GM12878 (cell line): ENCODE measurements around the gene ASIC5. TPM values are rescaled to one million over a fixed set of nuclear protein-coding genes. Genes with fewer than 3 reads are reported as not detected.

Experiments used
- ATAC-seq: fragments of 200-7000 bp; cut with Tn5 transposase; 3 replicates; pipeline ENCODE4 v1.9.1; 2020; ENCODE audit warnings: mild to moderate bottlenecking, moderate library complexity
- BruUV-seq: library from RNA; stranded (reverse); fragments of 400-500 nt; replicated peaks from 2 replicates; lab custom pipeline; 2021; lab: Mats Ljungman, UMichigan
- CTCF ChIA-PET: fragments of 300-600 bp; sonication (Branson Sonifier 250); formaldehyde crosslinking; extraction: SDS; loops from one replicate; lab custom pipeline; 2021; ENCODE audit warnings: inconsistent platforms; lab: Yijun Ruan, JAX
- POLR2A ChIA-PET: fragments of 350-600 bp; formaldehyde crosslinking; extraction: SDS; loops from one replicate; lab custom pipeline; 2021; ENCODE audit warnings: inconsistent platforms; lab: Charles Lee
- RAD21 ChIA-PET: fragments of 300-600 bp; sonication (Branson Sonifier 250); formaldehyde crosslinking; loops from one replicate; lab custom pipeline; 2023; ENCODE audit warnings: antibody characterized with exemption; ENCODE audit not compliant: unreplicated experiment; lab: Charles Lee
- SMC1A ChIA-PET: fragments of 300-600 bp; sonication (Branson Sonifier 250); formaldehyde crosslinking; loops from one replicate; lab custom pipeline; 2023; ENCODE audit not compliant: unreplicated experiment, uncharacterized antibody; lab: Charles Lee
- DNase-seq: peaks from one replicate; pipeline ENCODE4 v3.0.0-alpha.2; 2011; ENCODE audit warnings: low read depth, low spot score
- FAIRE-seq: peaks from 3 replicates; lab custom pipeline; 2011; peaks lifted over from hg19 to GRCh38; lab: Jason Lieb, UNC
- H2AFZ ChIP-seq: 2 replicates; pipeline ENCODE4 v1.6.0; 2011; ENCODE audit warnings: low read depth, low read length, control low read depth; ENCODE audit not compliant: control insufficient read depth
- H3K27ac ChIP-seq: 2 replicates; pipeline ENCODE4 v1.5.1; 2011; ENCODE audit warnings: control low read depth; ENCODE audit not compliant: control insufficient read depth, insufficient read depth
- H3K27me3 ChIP-seq, 2 experiments: replicated peaks in 1 of 2; 2 replicates each; pipeline versions ENCODE4 v1.6.0 to v1.6.1; 2011; ENCODE audit warnings: low read length in 1 of 2; ENCODE audit not compliant: control insufficient read depth in 2 of 2, insufficient read depth in 2 of 2
- H3K36me3 ChIP-seq, 2 experiments: 2 replicates each; pipeline ENCODE4 v1.5.1; 2011; ENCODE audit warnings: low read length in 1 of 2; ENCODE audit not compliant: control insufficient read depth in 2 of 2, insufficient read depth in 2 of 2
- H3K4me1 ChIP-seq: 2 replicates; pipeline ENCODE4 v1.6.1; 2011; ENCODE audit warnings: mild to moderate bottlenecking, low read length, moderate library complexity, mixed read lengths; ENCODE audit not compliant: control insufficient read depth, insufficient read depth
- H3K4me2 ChIP-seq: 2 replicates; pipeline ENCODE4 v1.6.0; 2011; ENCODE audit warnings: control low read depth; ENCODE audit not compliant: control insufficient read depth, insufficient read depth
- H3K4me3 ChIP-seq: fragments of 200-600 bp; sonication (generic); 2 replicates; pipeline ENCODE4 v1.5.1; 2016
- H3K79me2 ChIP-seq: 2 replicates; pipeline ENCODE4 v1.6.0; 2011; ENCODE audit warnings: low read length; ENCODE audit not compliant: control insufficient read depth, insufficient read depth
- H3K9ac ChIP-seq: 2 replicates; pipeline ENCODE4 v1.8.0; 2011; ENCODE audit warnings: low read length, control low read depth, mixed read lengths; ENCODE audit not compliant: control insufficient read depth, insufficient read depth
- H3K9me3 ChIP-seq: replicated peaks from 3 replicates; pipeline ENCODE4 v1.5.1; 2011; ENCODE audit warnings: mild to moderate bottlenecking, low read length; ENCODE audit not compliant: control insufficient read depth, insufficient read depth
- H4K20me1 ChIP-seq: 2 replicates; pipeline ENCODE4 v1.6.0; 2011; ENCODE audit not compliant: control insufficient read depth, insufficient read depth
- ASH2L ChIP-seq: fragments of 300-600, 200-600 bp; sonication (generic); IDR thresholded peaks from 2 replicates; pipeline ENCODE4 v1.6.1; 2017; ENCODE audit warnings: low read depth, mild to moderate bottlenecking, borderline replicate concordance
- ATF7 ChIP-seq: fragments of 450-650 bp; IDR thresholded peaks from 2 replicates; pipeline ENCODE4 v1.6.1; 2016; ENCODE audit warnings: low read depth, mild to moderate bottlenecking
- BHLHE40 ChIP-seq, 2 experiments: fragments of 450-650 bp in 1 of 2; IDR thresholded peaks; 2 replicates each; pipeline ENCODE4 v1.6.1; 2011 to 2017; ENCODE audit warnings: low read depth in 2 of 2, borderline replicate concordance in 1 of 2, improper control_type of control experiment in 1 of 2, low read length in 1 of 2, mild to moderate bottlenecking in 1 of 2
- CBFB ChIP-seq: IDR thresholded peaks from 2 replicates; pipeline ENCODE4 v1.6.1; 2016; ENCODE audit warnings: antibody characterized with exemption, low read depth
- CREM ChIP-seq: IDR thresholded peaks from 2 replicates; pipeline ENCODE4 v1.6.1; 2014; ENCODE audit warnings: antibody characterized with exemption, low read depth
- GATAD2B ChIP-seq: fragments of 450-650 bp; conservative IDR thresholded peaks from 2 replicates; pipeline ENCODE4 v1.6.1; 2017; ENCODE audit warnings: low read depth, mild to moderate bottlenecking, moderate library complexity
- HDAC2 ChIP-seq: fragments of 200-600 bp; sonication (generic); IDR thresholded peaks from 2 replicates; pipeline ENCODE4 v1.6.1; 2017
- NBN ChIP-seq: fragments of 450-650 bp; IDR thresholded peaks from 2 replicates; pipeline ENCODE4 v1.6.1; 2016
- NKRF ChIP-seq: fragments of 450-650 bp; conservative IDR thresholded peaks from 2 replicates; pipeline ENCODE4 v1.6.1; 2017; ENCODE audit warnings: mild to moderate bottlenecking, moderate library complexity
- NR2F1 ChIP-seq: fragments of 450-650 bp; conservative IDR thresholded peaks from 2 replicates; pipeline ENCODE4 v1.6.1; 2017; ENCODE audit warnings: mild to moderate bottlenecking
- RCOR1 ChIP-seq: conservative IDR thresholded peaks from 2 replicates; pipeline ENCODE4 v1.6.1; 2012; ENCODE audit warnings: low read depth, low read length, improper control_type of control experiment
- TCF12 ChIP-seq: IDR thresholded peaks from 2 replicates; pipeline ENCODE4 v1.6.1; 2011; ENCODE audit warnings: low read depth, mild to moderate bottlenecking, low read length
- YY1 ChIP-seq: IDR thresholded peaks from 2 replicates; pipeline ENCODE4 v1.6.1; 2011; ENCODE audit warnings: low read depth, mild to moderate bottlenecking, low read length
- ZNF207 ChIP-seq: fragments of 450-650 bp; IDR thresholded peaks from 2 replicates; pipeline ENCODE4 v1.6.1; 2014; ENCODE audit warnings: antibody characterized with exemption, mild to moderate bottlenecking, borderline replicate concordance
- WGBS: methylation state at CpG from one replicate; pipeline ENCODE4 v1.1.6; 2016; ENCODE audit warnings: low lambda C conversion rate; ENCODE audit not compliant: insufficient replicate concordance, insufficient coverage; ENCODE audit errors: missing lambda C conversion rate; 5-methylcytosine and 5-hydroxymethylcytosine counted together
- in situ Hi-C: fragments of 300-500 bp; cut with MboI; formaldehyde crosslinking; loops from 9 replicates; pipeline ENCODE4 v1.14.3; 2018; ENCODE audit warnings: mixed read lengths
- intact Hi-C: fragments of 100-400 bp; cut with micrococcal nuclease; formaldehyde crosslinking; loops from one replicate; pipeline ENCODE4 v1.14.2; 2022; ENCODE audit not compliant: unreplicated experiment
- polyA plus RNA-seq, 11 experiments: library from polyadenylated mRNA; depleted of rRNA in 4 of 11; unstranded in 6 of 11; stranded (reverse) in 5 of 11; fragments of >200 nt; fragmentation: Nextera tagmentation in 4 of 11; fragmentation: Illumina TruSeq in 1 of 11; extraction: Ambion mirVana in 4 of 11; extraction: Trizol in 1 of 11; gene quantifications; 1 replicate in 1 of 11; 2 replicates in 10 of 11; pipeline versions ENCODE4 v1.2.1 to v1.2.3, GENCODE V29; 2011 to 2016; ENCODE audit warnings: inconsistent platforms in 2 of 11, missing spikeins in 2 of 11, low read depth in 1 of 11
- total RNA-seq, 4 experiments: library from RNA; depleted of rRNA in 3 of 4; stranded (reverse); fragments of >200 nt in 3 of 4; fragmentation: Illumina TruSeq in 1 of 4; extraction: Trizol in 1 of 4; gene quantifications; 2 replicates each; pipeline versions ENCODE4 v1.2.1 to v1.2.3, GENCODE V29; 2013 to 2021

The ASIC5 gene
- total and polyA plus RNA-seq, 10 of the 15 experiments (the other 5 are each of a cell fraction or from before 2014, with no cell fraction given), result not detected

- no peaks in the 10 kb centered on the region for H3K79me2 ChIP-seq
- ATAC-seq (no peak), FAIRE-seq (no peak), DNase-seq (no peak)
- H3K4me2 ChIP-seq, result no peak overlapping the region
- no peaks in the 10 kb centered on the region for H4K20me1 ChIP-seq
- no peak for TF ChIP-seq NKRF
- TF ChIP-seq GATAD2B, result no peak
- no peak for TF ChIP-seq ATF7
- TF ChIP-seq NBN, result no peak
- no peak for TF ChIP-seq TCF12
- TF ChIP-seq ZNF207, result no peak
- no peak for TF ChIP-seq CREM
- no peak for TF ChIP-seq CBFB
- no peak for TF ChIP-seq NR2F1
- no peak for TF ChIP-seq RCOR1
- no peak for TF ChIP-seq YY1
- no peak for TF ChIP-seq HDAC2
- TF ChIP-seq ASH2L, result no peak
- no peak for TF ChIP-seq BHLHE40 (IDR thresholded peaks at IDR 0.05; ENCODE audit: borderline replicate concordance in 1 of 2, low read depth in 2 of 2, low read length in 1 of 2)
- in situ Hi-C loops (no loop called here), intact Hi-C loops (no loop called here)
- no peak overlapping the region for H3K27ac ChIP-seq
- ChIA-PET SMC1A (interaction anchor here (0.6 to 1.7 kb wide), 6 partner anchors 10 to 999 kb away, joined by 3 to 7 read pairs (median 4); no protein-coding TSS in a partner anchor), RAD21 (interaction anchor here (0.8 to 1.3 kb wide), 3 partner anchors 9 to 14 kb away, joined by 3 read pairs; no protein-coding TSS in a partner anchor), CTCF (interaction anchor here (0.9 to 1.0 kb wide), 2 partner anchors 114 to 393 kb away, joined by 3 to 7 read pairs; no protein-coding TSS in a partner anchor), POLR2A (interaction anchor here (0.6 kb wide), 1 partner anchor 11 kb away, joined by 3 read pairs; no protein-coding TSS in a partner anchor)
- H2AFZ ChIP-seq, result no peak overlapping the region
- H3K36me3 ChIP-seq, result no peaks in the 10 kb centered on the region
- no TSS peak for BruUV-seq
- H3K27me3 ChIP-seq, result no peaks in the 10 kb centered on the region
- H3K9me3 ChIP-seq, result no peaks in the 10 kb centered on the region
- WGBS, result 0% methylated on average over 1 of the region's 1 CpG
- H3K4me3 ChIP-seq, result no peak overlapping the region
- H3K4me1 ChIP-seq, result no peaks in the 10 kb centered on the region
- no peak overlapping the region for H3K9ac ChIP-seq
Observed at GRCh38 chr4:155900381-155900780, 34.3 kb upstream of the ASIC5 start.
